Activated CD4-positive, alpha-beta T cell treated with anti-CD3 and anti-CD28 coated beads for 4 hours (primary cell): Measurements from ENCODE around the gene AGAP3.

Experiments used
- DNase-seq, 2 donors: peaks; one replicate each; pipeline ENCODE4 v3.0.0-alpha.2; 2020

Gene AGAP3

GRCh38 chr7:151125470-151125845 is 39.2 kb downstream of the AGAP3 start:
- no peak for DNase-seq

- no peak for DNase-seq
These were observed 39.7 kb downstream of the AGAP3 start for GRCh38 chr7:151125846-151126481.

- no peak for DNase-seq
These were observed 40.3 kb downstream of the AGAP3 start for GRCh38 chr7:151126491-151127137.

- no peak for DNase-seq
These were observed 41.9 kb downstream of the AGAP3 start for GRCh38 chr7:151128144-151128543.

GRCh38 chr7:151128716-151129115 is 42.4 kb downstream of the AGAP3 start:
- DNase-seq, result no peak

- no peak for DNase-seq
These were observed 43.1 kb downstream of the AGAP3 start for GRCh38 chr7:151129117-151129959.

GRCh38 chr7:151129960-151130591 is 43.8 kb downstream of the AGAP3 start:
- no peak for DNase-seq

GRCh38 chr7:151130741-151131157 is 44.5 kb downstream of the AGAP3 start:
- DNase-seq, result no peak

GRCh38 chr7:151131224-151131591 is 44.9 kb downstream of the AGAP3 start:
- DNase-seq, result no peak

- DNase-seq, result no peak
These were observed 45.5 kb downstream of the AGAP3 start for GRCh38 chr7:151131592-151132293.

- no peak for DNase-seq
These were observed 46.4 kb downstream of the AGAP3 start for GRCh38 chr7:151132461-151133205.

GRCh38 chr7:151133266-151133985 is 47.2 kb downstream of the AGAP3 start:
- DNase-seq, result no peak

- no peak for DNase-seq
These were observed 47.9 kb downstream of the AGAP3 start for GRCh38 chr7:151133986-151134742.

- DNase-seq, result no peak
These were observed 48.7 kb downstream of the AGAP3 start for GRCh38 chr7:151134743-151135524.

GRCh38 chr7:151135525-151135845 is 49.2 kb downstream of the AGAP3 start:
- no peak for DNase-seq

GRCh38 chr7:151135866-151136843 is 49.9 kb downstream of the AGAP3 start:
- no peak for DNase-seq

GRCh38 chr7:151137076-151137675 is 50.9 kb downstream of the AGAP3 start:
- DNase-seq, result no peak

- DNase-seq, result no peak
These were observed 51.5 kb downstream of the AGAP3 start for GRCh38 chr7:151137791-151138152.
